Measurements from ENCODE around the gene PMEPA1. TPM values are rescaled to one million over a fixed set of nuclear protein-coding genes. Genes with fewer than 3 reads are reported as not detected.

Gene PMEPA1
- polyA plus RNA-seq, 4 donors = 4.0 to 12.7 (median 9.6) TPM

- DNase-seq (no peak), FAIRE-seq (no peak)
- H3K36me3 ChIP-seq (ENCODE audit: control insufficient read depth in 3 of 3, insufficient read depth in 2 of 3, low read depth in 1 of 3, low read length in 3 of 3) = peaks cover 0 to 13% (median 0%) of the 10 kb centered on the region in 3 donors
- H3K4me1 ChIP-seq (ENCODE audit: control insufficient read depth in 3 of 3, insufficient read depth in 2 of 3, low read depth in 1 of 3, low read length in 2 of 3) = peaks cover 0 to 11% (median 6%) of the 10 kb centered on the region in 3 donors
- 77 to 87% (median 80%) methylated on average over 18 of the region's 18 CpGs for WGBS, 3 donors
- H3K27ac ChIP-seq (ENCODE audit: low read depth in 1 of 3, low read length in 2 of 3) = no peak overlapping the region
- no peak overlapping the region for H3K4me3 ChIP-seq (ENCODE audit: low read depth in 1 of 3, low read length in 3 of 3)
- no peaks in the 10 kb centered on the region for H3K27me3 ChIP-seq (ENCODE audit: control insufficient read depth in 3 of 3, insufficient read depth in 3 of 3, low read length in 3 of 3)
- no peaks in the 10 kb centered on the region for H3K9me3 ChIP-seq (ENCODE audit: control insufficient read depth in 2 of 2, insufficient read depth in 1 of 2, low read depth in 1 of 2, low read length in 1 of 2)
These were observed 4.5 kb downstream of the PMEPA1 start for GRCh38 chr20:57705127-57705899.

GRCh38 chr20:57704245-57704644 is 5.6 kb downstream of the PMEPA1 start:
- Histone ChIP-seq H3K4me1 (ENCODE audit: control insufficient read depth in 3 of 3, insufficient read depth in 2 of 3, low read depth in 1 of 3, low read length in 2 of 3) (peaks cover 0 to 11% (median 6%) of the 10 kb centered on the region in 3 donors), H3K36me3 (ENCODE audit: control insufficient read depth in 3 of 3, insufficient read depth in 2 of 3, low read depth in 1 of 3, low read length in 3 of 3) (peaks cover 0 to 18% (median 0%) of the 10 kb centered on the region in 3 donors), H3K4me3 (ENCODE audit: low read depth in 1 of 3, low read length in 3 of 3) (no peak overlapping the region), H3K9me3 (ENCODE audit: control insufficient read depth in 2 of 2, insufficient read depth in 1 of 2, low read depth in 1 of 2, low read length in 1 of 2) (no peaks in the 10 kb centered on the region), H3K27me3 (ENCODE audit: control insufficient read depth in 3 of 3, insufficient read depth in 3 of 3, low read length in 3 of 3) (no peaks in the 10 kb centered on the region), H3K27ac (ENCODE audit: low read depth in 1 of 3, low read length in 2 of 3) (no peak overlapping the region)
- FAIRE-seq (no peak), DNase-seq (no peak)
- WGBS, 3 donors = 81 to 92% (median 83%) methylated on average over 14 of the region's 14 CpGs

DNA sequence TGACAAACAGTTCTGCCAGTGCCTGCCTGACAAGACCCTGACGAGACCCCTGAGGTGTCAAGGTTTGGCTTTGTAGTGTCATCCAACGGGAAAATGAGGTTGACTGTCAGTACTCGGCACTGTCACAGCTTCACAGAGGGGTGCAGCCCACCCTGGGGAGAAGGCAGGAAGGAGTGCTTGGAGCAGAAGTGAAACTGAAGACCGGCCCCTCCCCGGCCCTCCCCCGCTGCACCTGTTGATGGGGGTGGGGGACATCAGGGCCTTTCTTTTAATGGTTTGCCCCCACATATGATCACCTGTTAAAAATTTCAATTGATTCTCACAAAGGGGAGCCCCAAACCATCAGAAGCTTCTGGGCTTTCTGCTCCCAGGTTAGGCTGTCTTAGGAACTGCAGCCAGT is 6.8 kb downstream of the PMEPA1 start:
- no peak for DNase-seq
- WGBS, 3 donors = 72 to 86% (median 73%) methylated on average over 6 of the region's 6 CpGs

DNA sequence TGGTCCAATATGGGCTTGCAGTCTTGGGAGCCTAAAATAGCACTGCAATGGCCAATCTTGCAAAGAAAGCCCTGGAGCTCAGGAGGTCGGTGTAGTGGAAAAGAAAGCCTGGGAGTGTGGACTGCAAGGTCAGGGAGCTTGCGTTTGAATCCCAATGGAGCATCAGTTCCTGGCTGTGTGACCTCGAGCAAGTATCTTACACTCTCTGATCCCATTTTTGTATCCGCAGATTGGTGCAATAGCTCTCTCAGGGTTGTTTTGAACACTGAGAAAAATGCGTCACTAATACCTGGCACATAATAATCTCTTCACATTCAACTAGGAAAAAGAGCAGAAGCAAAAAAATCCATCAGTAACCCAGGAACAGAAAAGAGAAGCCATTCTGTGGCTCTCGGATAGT is 7.3 kb downstream of the PMEPA1 start:
- no peaks in the 10 kb centered on the region for H3K27me3 ChIP-seq (ENCODE audit: control insufficient read depth in 3 of 3, insufficient read depth in 3 of 3, low read length in 3 of 3)
- FAIRE-seq (no peak), DNase-seq (no peak)
- H3K9me3 ChIP-seq (ENCODE audit: control insufficient read depth in 2 of 2, insufficient read depth in 1 of 2, low read depth in 1 of 2, low read length in 1 of 2) = no peaks in the 10 kb centered on the region
- peaks cover 0 to 18% (median 0%) of the 10 kb centered on the region in 3 donors for H3K36me3 ChIP-seq (ENCODE audit: control insufficient read depth in 3 of 3, insufficient read depth in 2 of 3, low read depth in 1 of 3, low read length in 3 of 3)
- no peak overlapping the region for H3K27ac ChIP-seq (ENCODE audit: low read depth in 1 of 3, low read length in 2 of 3)
- H3K4me1 ChIP-seq (ENCODE audit: control insufficient read depth in 3 of 3, insufficient read depth in 2 of 3, low read depth in 1 of 3, low read length in 2 of 3) = peaks cover 5 to 19% (median 11%) of the 10 kb centered on the region in 3 donors
- WGBS, 3 donors = 86 to 91% (median 88%) methylated on average over 6 of the region's 6 CpGs
- no peak overlapping the region for H3K4me3 ChIP-seq (ENCODE audit: low read depth in 1 of 3, low read length in 3 of 3)

More for the DNA sequence above, 6.8 kb downstream of the PMEPA1 start:
- no peak overlapping the region for H3K27ac ChIP-seq (ENCODE audit: low read depth in 1 of 3, low read length in 2 of 3)
- H3K4me1 ChIP-seq (ENCODE audit: control insufficient read depth in 3 of 3, insufficient read depth in 2 of 3, low read depth in 1 of 3, low read length in 2 of 3) = peaks cover 5 to 19% (median 8%) of the 10 kb centered on the region in 3 donors
- no peaks in the 10 kb centered on the region for H3K27me3 ChIP-seq (ENCODE audit: control insufficient read depth in 3 of 3, insufficient read depth in 3 of 3, low read length in 3 of 3)
- no peak overlapping the region for H3K4me3 ChIP-seq (ENCODE audit: low read depth in 1 of 3, low read length in 3 of 3)
- no peak for FAIRE-seq
- H3K9me3 ChIP-seq (ENCODE audit: control insufficient read depth in 2 of 2, insufficient read depth in 1 of 2, low read depth in 1 of 2, low read length in 1 of 2) = no peaks in the 10 kb centered on the region
- peaks cover 0 to 18% (median 0%) of the 10 kb centered on the region in 3 donors for H3K36me3 ChIP-seq (ENCODE audit: control insufficient read depth in 3 of 3, insufficient read depth in 2 of 3, low read depth in 1 of 3, low read length in 3 of 3)

DNA sequence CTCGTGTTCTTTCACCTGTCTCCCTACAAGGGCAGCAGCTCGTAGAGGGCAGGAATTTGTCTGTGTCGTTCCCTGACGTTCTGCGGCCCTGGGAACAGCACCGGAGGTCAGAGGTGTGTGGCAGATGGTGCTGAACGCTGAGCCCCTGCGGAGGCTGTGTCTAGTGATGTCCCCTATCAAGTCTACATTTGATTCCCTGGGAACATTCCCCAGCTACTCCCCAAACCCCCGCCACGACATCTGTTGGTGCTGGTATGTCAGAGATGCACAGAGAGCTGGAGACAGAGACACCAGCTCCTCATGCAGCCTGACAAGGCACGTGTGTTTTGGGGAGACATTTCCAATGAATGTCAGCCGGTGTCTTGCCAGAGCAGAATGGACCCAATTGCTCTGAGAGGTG is 7.7 kb downstream of the PMEPA1 start:
- FAIRE-seq (no peak), DNase-seq (no peak)
- no peak overlapping the region for H3K27ac ChIP-seq (ENCODE audit: low read depth in 1 of 3, low read length in 2 of 3)
- H3K36me3 ChIP-seq (ENCODE audit: control insufficient read depth in 3 of 3, insufficient read depth in 2 of 3, low read depth in 1 of 3, low read length in 3 of 3) = peaks cover 0 to 18% (median 0%) of the 10 kb centered on the region in 3 donors
- H3K4me3 ChIP-seq (ENCODE audit: low read depth in 1 of 3, low read length in 3 of 3) = no peak overlapping the region
- no peaks in the 10 kb centered on the region for H3K9me3 ChIP-seq (ENCODE audit: control insufficient read depth in 2 of 2, insufficient read depth in 1 of 2, low read depth in 1 of 2, low read length in 1 of 2)
- 78 to 88% (median 81%) methylated on average over 12 of the region's 12 CpGs for WGBS, 3 donors
- H3K27me3 ChIP-seq (ENCODE audit: control insufficient read depth in 3 of 3, insufficient read depth in 3 of 3, low read length in 3 of 3) = no peaks in the 10 kb centered on the region
- peaks cover 7 to 19% (median 14%) of the 10 kb centered on the region in 3 donors for H3K4me1 ChIP-seq (ENCODE audit: control insufficient read depth in 3 of 3, insufficient read depth in 2 of 3, low read depth in 1 of 3, low read length in 2 of 3)

- DNase-seq = no peak
- Histone ChIP-seq H3K4me1 (ENCODE audit: control insufficient read depth in 3 of 3, insufficient read depth in 2 of 3, low read depth in 1 of 3, low read length in 2 of 3) (peaks cover 10 to 16% (median 14%) of the 10 kb centered on the region in 3 donors), H3K4me3 (ENCODE audit: low read depth in 1 of 3, low read length in 3 of 3) (no peak overlapping the region), H3K27ac (ENCODE audit: low read depth in 1 of 3, low read length in 2 of 3) (no peak overlapping the region), H3K36me3 (ENCODE audit: control insufficient read depth in 3 of 3, insufficient read depth in 2 of 3, low read depth in 1 of 3, low read length in 3 of 3) (peaks cover 0 to 18% (median 0%) of the 10 kb centered on the region in 3 donors), H3K9me3 (ENCODE audit: control insufficient read depth in 2 of 2, insufficient read depth in 1 of 2, low read depth in 1 of 2, low read length in 1 of 2) (no peaks in the 10 kb centered on the region), H3K27me3 (ENCODE audit: control insufficient read depth in 3 of 3, insufficient read depth in 3 of 3, low read length in 3 of 3) (no peaks in the 10 kb centered on the region)
- FAIRE-seq = no peak
- 79 to 86% (median 83%) methylated on average over 7 of the region's 7 CpGs for WGBS, 3 donors
These were observed 8.2 kb downstream of the PMEPA1 start for GRCh38 chr20:57701651-57702050.

GRCh38 chr20:57701090-57701489 is 8.7 kb downstream of the PMEPA1 start:
- Histone ChIP-seq H3K27me3 (ENCODE audit: control insufficient read depth in 3 of 3, insufficient read depth in 3 of 3, low read length in 3 of 3) (no peaks in the 10 kb centered on the region), H3K27ac (ENCODE audit: low read depth in 1 of 3, low read length in 2 of 3) (no peak overlapping the region), H3K4me3 (ENCODE audit: low read depth in 1 of 3, low read length in 3 of 3) (no peak overlapping the region), H3K4me1 (ENCODE audit: control insufficient read depth in 3 of 3, insufficient read depth in 2 of 3, low read depth in 1 of 3, low read length in 2 of 3) (peaks cover 10 to 16% (median 14%) of the 10 kb centered on the region in 3 donors), H3K36me3 (ENCODE audit: control insufficient read depth in 3 of 3, insufficient read depth in 2 of 3, low read depth in 1 of 3, low read length in 3 of 3) (peaks cover 0 to 17% (median 0%) of the 10 kb centered on the region in 3 donors), H3K9me3 (ENCODE audit: control insufficient read depth in 2 of 2, insufficient read depth in 1 of 2, low read depth in 1 of 2, low read length in 1 of 2) (no peaks in the 10 kb centered on the region)
- FAIRE-seq = no peak
- WGBS, 3 donors = 75 to 78% (median 76%) methylated on average over 6 of the region's 6 CpGs
- no peak for DNase-seq

DNA sequence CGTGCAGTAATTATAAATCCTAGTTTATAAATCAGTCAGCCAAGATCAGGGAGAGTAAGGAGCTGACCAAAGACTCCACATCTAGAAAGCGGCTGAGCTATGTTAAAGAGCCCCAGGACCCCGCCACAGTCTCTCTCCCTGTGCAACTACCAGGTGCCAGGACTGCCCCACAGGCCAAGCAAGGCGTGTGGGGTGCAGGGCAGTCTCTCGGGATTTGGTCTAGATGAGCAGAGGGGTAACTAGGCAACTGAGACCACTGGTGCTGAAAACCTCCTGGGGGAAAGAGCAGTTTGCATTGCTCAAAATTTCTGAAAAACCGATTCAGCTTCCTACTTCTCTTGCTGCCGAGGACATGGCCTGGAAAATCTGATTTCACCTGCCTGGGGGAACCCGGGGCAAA is 10.4 kb downstream of the PMEPA1 start:
- Histone ChIP-seq H3K4me1 (ENCODE audit: control insufficient read depth in 3 of 3, insufficient read depth in 2 of 3, low read depth in 1 of 3, low read length in 2 of 3) (peaks cover 10 to 16% (median 14%) of the 10 kb centered on the region in 3 donors), H3K9me3 (ENCODE audit: control insufficient read depth in 2 of 2, insufficient read depth in 1 of 2, low read depth in 1 of 2, low read length in 1 of 2) (no peaks in the 10 kb centered on the region), H3K27me3 (ENCODE audit: control insufficient read depth in 3 of 3, insufficient read depth in 3 of 3, low read length in 3 of 3) (no peaks in the 10 kb centered on the region), H3K4me3 (ENCODE audit: low read depth in 1 of 3, low read length in 3 of 3) (no peak overlapping the region), H3K36me3 (ENCODE audit: control insufficient read depth in 3 of 3, insufficient read depth in 2 of 3, low read depth in 1 of 3, low read length in 3 of 3) (peaks cover 0 to 15% (median 0%) of the 10 kb centered on the region in 3 donors), H3K27ac (ENCODE audit: low read depth in 1 of 3, low read length in 2 of 3) (no peak overlapping the region)
- WGBS, 3 donors = 80 to 83% (median 82%) methylated on average over 8 of the region's 8 CpGs
- DNase-seq (no peak), FAIRE-seq (no peak)
